Coronary artery (tissue), 2 donors: ENCODE data around the gene MSL3B.

Experiments used
- DNase-seq: peaks from one replicate; pipeline ENCODE4 v3.0.0-alpha.2; 2017; ENCODE audit warnings: low spot score
- H3K27ac ChIP-seq, 2 donors: fragments of 200-600 bp; sonication (generic); one replicate each; pipeline ENCODE4 v1.5.1; 2016 to 2019
- H3K4me3 ChIP-seq: fragments of 200-600 bp; sonication (generic); 2 replicates; pipeline ENCODE4 v1.5.1; 2016; ENCODE audit warnings: mild to moderate bottlenecking, moderate library complexity
- CTCF ChIP-seq: fragments of 200-600 bp; sonication (generic); IDR thresholded peaks from one replicate; pipeline ENCODE4 v1.5.1; 2019; ENCODE audit warnings: antibody characterized with exemption

The MSL3B gene

GRCh38 chr2:233817361-233817911 is 50.8 kb downstream of the MSL3B start:
- H3K27ac ChIP-seq = no peak overlapping the region
- no peak overlapping the region for H3K4me3 ChIP-seq
- no peak for TF ChIP-seq CTCF
- DNase-seq = peak; percentile 64

- DNase-seq = peak; percentile 57
- no peak overlapping the region for H3K4me3 ChIP-seq
- H3K27ac ChIP-seq = no peak overlapping the region
- TF ChIP-seq CTCF = no peak
These were observed 51.4 kb downstream of the MSL3B start for GRCh38 chr2:233816771-233817170.

- DNase-seq = peak; percentile 12
- H3K27ac ChIP-seq = no peak overlapping the region
- H3K4me3 ChIP-seq = no peak overlapping the region
- TF ChIP-seq CTCF = no peak
These were observed 51.9 kb downstream of the MSL3B start for GRCh38 chr2:233816334-233816733.

GRCh38 chr2:233815861-233816260 is 52.3 kb downstream of the MSL3B start:
- TF ChIP-seq CTCF = no peak
- Histone ChIP-seq H3K27ac (no peak overlapping the region), H3K4me3 (no peak overlapping the region)
- DNase-seq = no peak
